C4-2B (cell line): ENCODE measurements around the gene TMEM54.

Experiments used
- CTCF ChIP-seq: fragments of 450-650 bp; conservative IDR thresholded peaks from 2 replicates; pipeline ENCODE4 v1.5.1; 2017; ENCODE audit warnings: mild to moderate bottlenecking
- ZFX ChIP-seq: fragments of 450-650 bp; IDR thresholded peaks from 2 replicates; pipeline ENCODE4 v1.6.1; 2017

GRCh38 chr1:32863218-32863880 lies 37.8 kb downstream of the TMEM54 start:
- TF ChIP-seq CTCF: no peak
- no peak for TF ChIP-seq ZFX
